Stomach (tissue), 9 donors: ENCODE data around the gene TSKS. TPM values are rescaled to one million over a fixed set of nuclear protein-coding genes. Genes with fewer than 3 reads are reported as not detected.

Experiments used
- DNase-seq, 2 donors: peaks; one replicate each; pipeline versions ENCODE4 v3.0.0 to v3.0.0-alpha.2; 2013 to 2019
- H3K27ac ChIP-seq, 5 donors: fragments of 200-600 bp in 4 of 5; sonication (generic) in 4 of 5; one replicate each; pipeline ENCODE4 v1.5.1; 2013 to 2019; ENCODE audit warnings: mild to moderate bottlenecking in 1 of 5, moderate library complexity in 1 of 5
- H3K27me3 ChIP-seq, 3 donors: fragments of 200-600 bp; sonication (generic); one replicate each; pipeline ENCODE4 v1.5.1; 2017 to 2019; ENCODE audit warnings: mixed run types in 1 of 3
- H3K36me3 ChIP-seq, 4 donors: fragments of 200-600 bp; sonication (generic); 1 replicate in 3 of 4; 2 replicates in 1 of 4; pipeline ENCODE4 v1.5.1; 2016 to 2019
- H3K4me1 ChIP-seq, 4 donors: fragments of 200-600 bp; sonication (generic); one replicate each; pipeline ENCODE4 v1.5.1; 2016 to 2019
- H3K4me3 ChIP-seq, 4 donors: fragments of 200-600 bp; sonication (generic) in 3 of 4; one replicate each; pipeline ENCODE4 v1.5.1; 2016 to 2019; ENCODE audit warnings: mild to moderate bottlenecking in 1 of 4
- H3K9me3 ChIP-seq, 4 donors: fragments of 200-600 bp; sonication (generic); one replicate each; pipeline ENCODE4 v1.5.1; 2016 to 2019
- EP300 ChIP-seq: sonication (generic); formaldehyde crosslinking; IDR thresholded peaks from one replicate; pipeline ENCODE4 v1.6.1; 2017; ENCODE audit warnings: antibody characterized with exemption
- POLR2A ChIP-seq, 4 donors: fragments of 450-650 bp; IDR thresholded peaks; one replicate each; pipeline ENCODE4 v1.6.1; 2016; ENCODE audit warnings: antibody characterized with exemption in 4 of 4, control low read depth in 2 of 4, mild to moderate bottlenecking in 1 of 4, moderate library complexity in 1 of 4
- POLR2AphosphoS5 ChIP-seq, 3 donors: sonication (generic); formaldehyde crosslinking; IDR thresholded peaks; one replicate each; pipeline ENCODE4 v1.6.1; 2016; ENCODE audit warnings: antibody characterized with exemption in 3 of 3
- WGBS, 5 donors: extraction: QIAGEN DNeasy Blood & Tissue Kit in 3 of 5; methylation state at CpG; one replicate each; pipeline versions ENCODE4 v1.1.5 to v1.1.7; 2013 to 2018; 5-methylcytosine and 5-hydroxymethylcytosine counted together
- intact Hi-C: fragments of 100-400 bp; cut with DNase I; formaldehyde crosslinking; loops from one replicate; pipeline ENCODE4 v1.15.1; 2023; ENCODE audit warnings: low total_unique reads
- polyA plus RNA-seq, 3 donors: library from polyadenylated mRNA; stranded (reverse); fragments of 200-250 nt; gene quantifications; one replicate each; pipeline ENCODE4 v1.2.3, GENCODE V29; 2013
- total RNA-seq, 5 donors: library from RNA; depleted of rRNA; stranded (reverse); fragments of >200 nt; gene quantifications; one replicate each; pipeline versions ENCODE4 v1.1.0 to v1.2.3, GENCODE V29; 2014 to 2016
- TF ChIP-seq, protein P1 (sequence below), 7 experiments: fragments of 450-650 bp in 4 of 7; fragments of 200-600 bp in 3 of 7; sonication (generic) in 3 of 7; IDR thresholded peaks; one replicate each; pipeline ENCODE4 v1.5.1; 2016 to 2019; ENCODE audit warnings: antibody characterized with exemption in 7 of 7, control low read depth in 2 of 7, mild to moderate bottlenecking in 1 of 7
- donor health status: healthy with polysubstance abuse.
- donor health status: Bipolar disorder and iron deficiency.
- donor health status: healthy.

The TSKS gene
- total and polyA plus RNA-seq, 8 donors, result 0.73 TPM; not detected in 7

DNA sequence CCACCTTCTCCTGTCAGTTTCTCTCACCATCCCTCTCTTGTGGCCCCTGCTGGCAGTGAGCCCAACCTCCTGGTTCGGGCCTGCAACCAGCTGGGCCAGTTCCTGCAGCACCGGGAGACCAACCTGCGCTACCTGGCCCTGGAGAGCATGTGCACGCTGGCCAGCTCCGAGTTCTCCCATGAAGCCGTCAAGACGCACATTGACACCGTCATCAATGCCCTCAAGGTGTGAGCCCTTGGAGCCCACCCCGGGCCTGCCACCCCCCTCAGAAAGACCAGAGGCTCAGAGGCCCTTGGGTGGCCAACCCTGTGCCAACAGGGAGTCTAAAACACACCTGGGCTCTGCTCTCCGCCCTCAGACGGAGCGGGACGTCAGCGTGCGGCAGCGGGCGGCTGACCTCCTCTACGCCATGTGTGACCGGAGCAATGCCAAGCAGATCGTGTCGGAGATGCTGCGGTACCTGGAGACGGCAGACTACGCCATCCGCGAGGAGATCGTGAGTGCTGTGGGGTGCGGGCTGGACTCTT lies 36.2 kb upstream of the TSKS start:
- WGBS, 5 donors, result 88 to 93% (median 92%) methylated on average over 28 of the region's 28 CpGs
- Histone ChIP-seq H3K27ac (no peak overlapping the region), H3K27me3 (no peaks in the 10 kb centered on the region), H3K9me3 (no peaks in the 10 kb centered on the region), H3K4me3 (no peak overlapping the region), H3K36me3 (peaks cover 81 to 100% (median 100%) of the 10 kb centered on the region in 4 donors), H3K4me1 (peaks cover 0 to 22% (median 12%) of the 10 kb centered on the region in 4 donors)
- TF ChIP-seq POLR2AphosphoS5 (IDR thresholded peaks at IDR 0.05) (no peak), EP300 (no peak), POLR2A (IDR thresholded peaks at IDR 0.05) (no peak)
- TF ChIP-seq, protein P1, sequence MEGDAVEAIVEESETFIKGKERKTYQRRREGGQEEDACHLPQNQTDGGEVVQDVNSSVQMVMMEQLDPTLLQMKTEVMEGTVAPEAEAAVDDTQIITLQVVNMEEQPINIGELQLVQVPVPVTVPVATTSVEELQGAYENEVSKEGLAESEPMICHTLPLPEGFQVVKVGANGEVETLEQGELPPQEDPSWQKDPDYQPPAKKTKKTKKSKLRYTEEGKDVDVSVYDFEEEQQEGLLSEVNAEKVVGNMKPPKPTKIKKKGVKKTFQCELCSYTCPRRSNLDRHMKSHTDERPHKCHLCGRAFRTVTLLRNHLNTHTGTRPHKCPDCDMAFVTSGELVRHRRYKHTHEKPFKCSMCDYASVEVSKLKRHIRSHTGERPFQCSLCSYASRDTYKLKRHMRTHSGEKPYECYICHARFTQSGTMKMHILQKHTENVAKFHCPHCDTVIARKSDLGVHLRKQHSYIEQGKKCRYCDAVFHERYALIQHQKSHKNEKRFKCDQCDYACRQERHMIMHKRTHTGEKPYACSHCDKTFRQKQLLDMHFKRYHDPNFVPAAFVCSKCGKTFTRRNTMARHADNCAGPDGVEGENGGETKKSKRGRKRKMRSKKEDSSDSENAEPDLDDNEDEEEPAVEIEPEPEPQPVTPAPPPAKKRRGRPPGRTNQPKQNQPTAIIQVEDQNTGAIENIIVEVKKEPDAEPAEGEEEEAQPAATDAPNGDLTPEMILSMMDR (IDR thresholded peaks at IDR 0.05), result no peak
- intact Hi-C loops, result loop anchor here (10.0 kb wide), 1 partner anchor 95 kb away; no protein-coding TSS in a partner anchor
- no peak for DNase-seq

DNA sequence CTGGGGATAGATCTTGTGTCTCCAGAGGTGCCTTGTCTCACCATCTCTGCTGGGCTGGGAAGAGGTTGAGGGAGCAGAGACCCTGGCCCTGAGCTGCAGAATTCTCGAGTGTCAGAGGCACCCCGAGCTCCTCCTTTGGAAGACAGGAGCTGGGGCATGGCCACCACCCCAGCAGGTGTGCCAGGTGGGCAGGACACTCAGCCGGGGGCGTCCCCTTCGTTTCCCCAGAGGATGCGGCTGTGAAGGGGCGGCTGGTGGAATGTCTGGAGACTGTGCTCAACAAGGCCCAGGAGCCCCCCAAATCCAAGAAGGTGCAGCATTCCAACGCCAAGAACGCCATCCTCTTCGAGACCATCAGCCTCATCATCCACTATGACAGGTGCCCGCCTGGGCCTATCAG lies 35.5 kb upstream of the TSKS start:
- H3K9me3 ChIP-seq, result no peaks in the 10 kb centered on the region
- TF ChIP-seq, protein P1 (IDR thresholded peaks at IDR 0.05), result no peak
- TF ChIP-seq EP300 (no peak), POLR2A (IDR thresholded peaks at IDR 0.05) (no peak), POLR2AphosphoS5 (IDR thresholded peaks at IDR 0.05) (no peak)
- no peaks in the 10 kb centered on the region for H3K27me3 ChIP-seq
- 85 to 95% (median 89%) methylated on average over 3 to 11 of the region's 11 CpGs for WGBS, 5 donors
- H3K36me3 ChIP-seq, result peaks cover 85 to 100% (median 100%) of the 10 kb centered on the region in 4 donors
- no peak overlapping the region for H3K4me3 ChIP-seq
- no peak for DNase-seq
- intact Hi-C loops, result loop anchor here (10.0 kb wide), 1 partner anchor 94 kb away; no protein-coding TSS in a partner anchor
- H3K4me1 ChIP-seq, result peaks cover 0 to 22% (median 12%) of the 10 kb centered on the region in 4 donors
- no peak overlapping the region for H3K27ac ChIP-seq

GRCh38 chr19:49795615-49796014 lies 32.5 kb upstream of the TSKS start:
- Histone ChIP-seq H3K9me3 (no peaks in the 10 kb centered on the region), H3K27ac (no peak overlapping the region), H3K36me3 (peaks cover 85 to 100% (median 100%) of the 10 kb centered on the region in 4 donors), H3K27me3 (no peaks in the 10 kb centered on the region), H3K4me1 (peaks cover 0 to 10% (median 3%) of the 10 kb centered on the region in 4 donors), H3K4me3 (no peak overlapping the region)
- WGBS, 5 donors, result 89 to 98% (median 91%) methylated on average over 7 to 20 of the region's 20 CpGs
- no peak for DNase-seq
- intact Hi-C loops, result loop anchor here (10.0 kb wide), 1 partner anchor 91 kb away; no protein-coding TSS in a partner anchor
- TF ChIP-seq, protein P1 (IDR thresholded peaks at IDR 0.05), result no peak
- TF ChIP-seq POLR2AphosphoS5 (IDR thresholded peaks at IDR 0.05), result no peak
- no peak for TF ChIP-seq EP300
- no peak for TF ChIP-seq POLR2A (IDR thresholded peaks at IDR 0.05)

DNA sequence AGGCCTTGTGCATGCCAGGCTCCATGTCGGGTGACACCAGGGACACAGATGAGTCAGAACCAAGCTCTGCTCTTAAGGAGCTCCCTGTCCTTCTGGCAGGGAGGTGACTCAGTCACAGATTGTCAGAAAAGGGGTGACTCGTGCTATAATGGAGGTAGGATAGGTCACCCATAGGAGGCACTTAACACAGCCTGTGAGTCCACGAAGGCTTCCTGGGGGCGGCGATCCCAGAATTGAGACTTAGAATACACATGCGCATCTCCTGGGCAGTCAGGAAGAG lies 30.4 kb upstream of the TSKS start:
- H3K27me3 ChIP-seq, result no peaks in the 10 kb centered on the region
- peaks cover 70 to 100% (median 98%) of the 10 kb centered on the region in 4 donors for H3K36me3 ChIP-seq
- no peak for DNase-seq
- H3K4me1 ChIP-seq, result peaks cover 0 to 17% (median 3%) of the 10 kb centered on the region in 4 donors
- no peak overlapping the region for H3K27ac ChIP-seq
- TF ChIP-seq POLR2AphosphoS5 (IDR thresholded peaks at IDR 0.05), result no peak
- TF ChIP-seq, protein P1 (IDR thresholded peaks at IDR 0.05), result no peak
- TF ChIP-seq EP300, result no peak
- intact Hi-C loops, result loop anchor here (10.0 kb wide), 1 partner anchor 89 kb away; no protein-coding TSS in a partner anchor
- WGBS, 5 donors, result 89 to 93% (median 92%) methylated on average over 6 of the region's 6 CpGs
- no peak overlapping the region for H3K4me3 ChIP-seq
- no peaks in the 10 kb centered on the region for H3K9me3 ChIP-seq
